Stimulated activated CD4-positive, alpha-beta T cell treated with anti-CD3 and anti-CD28 coated beads, TNF-alpha, amount 100 ng/mL, for 4 hours (primary cell): Measurements from ENCODE around the gene MMP10.

ENCODE experiments used
- DNase-seq, 3 experiments: peaks; one replicate each; pipeline ENCODE4 v3.0.0-alpha.2; 2020; ENCODE audit warnings: low read depth in 3 of 3

Gene MMP10

DNA sequence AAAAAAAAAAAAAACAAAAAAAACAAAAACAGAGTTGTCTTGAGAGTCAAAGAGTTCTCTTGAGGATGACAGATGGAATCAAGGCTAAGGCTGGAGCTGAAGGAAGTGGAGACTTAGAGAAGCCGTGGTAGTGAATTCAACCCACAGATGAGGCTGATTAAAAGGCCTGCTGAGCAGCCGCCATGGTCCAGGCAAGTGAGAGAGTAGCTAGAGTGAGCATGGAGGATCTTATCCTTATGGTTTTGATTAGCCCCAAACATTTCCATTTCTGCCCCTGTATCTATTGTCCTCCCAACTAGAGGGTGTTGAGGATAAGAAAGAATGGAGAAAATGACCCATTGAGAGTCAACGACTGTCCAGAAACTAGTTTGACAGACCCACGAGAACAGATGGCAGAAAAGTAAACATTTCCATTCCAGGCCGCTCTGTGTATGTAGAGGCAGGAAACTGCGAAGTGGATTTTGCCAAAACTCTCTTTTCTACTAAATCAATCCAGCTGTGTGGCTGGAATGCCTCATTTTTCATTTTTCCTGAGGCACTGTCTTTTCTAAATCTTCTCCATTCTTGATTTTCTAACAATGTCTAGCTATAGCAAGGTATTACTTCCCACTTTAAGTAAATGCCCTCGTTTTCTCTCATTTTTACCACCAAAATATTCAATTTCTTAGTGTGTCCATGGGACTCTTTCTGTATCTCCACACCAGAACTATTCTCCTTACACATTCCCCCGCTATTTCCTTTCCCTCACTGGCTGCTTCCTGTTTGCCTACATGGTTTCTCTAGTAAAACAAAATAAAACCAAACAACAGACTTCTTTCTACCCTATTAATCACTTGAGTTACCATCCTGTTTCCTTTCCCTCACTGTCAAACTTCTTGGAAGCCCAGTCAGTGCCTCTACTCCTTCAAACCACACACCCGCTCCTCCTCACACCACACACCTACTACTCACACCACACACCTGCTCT lies 50.3 kb downstream of the MMP10 start:
- no peak for DNase-seq

DNA sequence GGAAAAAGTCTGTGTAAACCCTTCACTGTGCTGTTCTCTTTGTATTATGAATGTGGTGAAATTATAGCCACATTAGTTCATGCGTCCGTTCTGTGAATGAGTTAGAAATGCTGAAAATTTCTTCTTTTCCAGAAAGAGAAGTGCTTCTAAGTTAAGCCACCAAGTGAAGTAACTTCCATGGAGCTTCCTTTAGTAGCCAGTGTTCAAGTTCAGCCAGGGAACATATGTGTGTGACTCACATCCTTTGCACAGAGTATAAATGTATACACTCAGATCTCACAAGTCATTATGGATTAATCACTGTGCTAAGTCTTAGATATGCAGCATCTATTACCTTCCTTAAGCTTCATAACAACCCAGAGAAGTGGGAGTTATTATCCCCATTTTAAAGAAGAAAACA lies 52.5 kb downstream of the MMP10 start:
- DNase-seq = no peak

DNA sequence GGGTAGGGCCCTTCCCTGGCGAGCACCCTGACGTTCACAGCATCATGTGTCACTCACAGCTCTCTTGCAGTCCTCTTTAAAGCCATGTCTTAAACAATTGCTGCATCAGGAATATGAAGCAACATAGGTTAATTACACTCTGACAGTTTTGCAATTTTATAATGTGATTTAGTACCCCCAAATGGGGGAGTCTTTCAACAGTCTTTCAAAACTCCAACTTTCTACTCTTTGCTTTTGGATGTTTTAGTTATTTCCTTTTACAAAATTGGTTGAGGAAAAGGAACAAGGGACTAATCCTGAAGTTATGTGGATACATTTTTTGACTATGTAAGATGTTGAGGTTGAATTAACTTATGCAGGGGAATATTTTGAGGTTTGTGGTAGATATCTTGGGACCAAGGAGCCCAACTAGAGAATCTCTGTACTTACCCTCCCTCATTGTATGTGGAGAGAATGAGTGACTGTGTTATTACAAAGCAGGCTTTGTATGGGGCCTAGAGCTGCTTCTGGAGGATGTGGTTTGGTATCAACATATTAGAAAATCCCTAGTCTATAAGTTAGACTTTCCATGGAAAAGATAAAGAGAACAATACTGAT lies 55.4 kb downstream of the MMP10 start, which contains the start of gene MMP8:
Gene MMP8, minus strand, starts transcription at position 51 of the 597 bp plus-strand sequence. CDS start 99 bp downstream, outside the sequence.
- no peak for DNase-seq

DNA sequence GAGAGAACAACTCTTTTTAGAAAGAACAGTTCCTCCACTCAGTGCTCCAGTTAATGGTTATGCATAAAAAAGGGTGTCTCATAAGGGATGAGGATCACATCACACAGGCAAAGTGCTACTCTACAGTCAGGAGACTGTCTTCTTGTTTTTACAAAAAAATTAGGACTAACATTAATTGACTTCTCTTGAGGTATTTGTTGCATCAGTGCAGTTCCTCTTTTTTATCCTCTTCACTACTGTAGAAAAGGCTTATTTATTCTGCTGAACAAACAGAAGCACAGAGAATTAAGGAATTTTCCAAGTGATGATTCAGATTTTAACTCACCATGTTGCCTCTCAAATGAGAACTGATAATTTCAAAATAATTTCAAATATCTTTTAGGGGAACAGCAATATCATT lies 57.6 kb downstream of the MMP10 start:
- no peak for DNase-seq
